ENCODE results near the gene MS4A4A.

The MS4A4A gene

GRCh38 chr11:60334005-60334620, 53.6 kb downstream of the MS4A4A start:
- no peak for TF ChIP-seq Cebpa-rat (IDR thresholded peaks at IDR 0.05)
- Histone ChIP-seq H3K4me2 (peak overlapping the region in 3 of 11 experiments; percentile 56 to 84 (median 74); a peak in 6 of 22 replicates), H3K9ac (peak overlapping the region in 2 of 11 experiments; percentile 62 to 74; a peak in 4 of 22 replicates), H3K9me3 (replicated peaks in 1 of 11) (peaks cover 12 to 23% (median 14%) of the 10 kb centered on the region in 11 experiments; a peak in 21 of 22 replicates), H4K20me1 (no peaks in the 10 kb centered on the region), H3K4me1 (peaks cover 12 to 76% (median 19%) of the 10 kb centered on the region in 10 experiments; a peak in 19 of 20 replicates), H3K4me3 (no peak overlapping the region), H3K36me3 (no peaks in the 10 kb centered on the region), H3K27ac (peak overlapping the region in 3 of 11 experiments; percentile 66 to 91 (median 87); a peak in 6 of 22 replicates), H3K27me3 (no peaks in the 10 kb centered on the region)

GRCh38 chr11:60336767-60337391, 56.4 kb downstream of the MS4A4A start:
- H3K9ac ChIP-seq: no peak overlapping the region

GRCh38 chr11:60338053-60338452, 57.6 kb downstream of the MS4A4A start:
- no peaks in the 10 kb centered on the region for H3K36me3 ChIP-seq
- H3K27ac ChIP-seq: no peak overlapping the region
- TF ChIP-seq Cebpa-rat (IDR thresholded peaks at IDR 0.05): no peak
- peak overlapping the region in 3 of 11 experiments; percentile 74 to 84 (median 75); a peak in 3 of 22 replicates for H3K4me2 ChIP-seq
- H4K20me1 ChIP-seq: no peaks in the 10 kb centered on the region
- no peak overlapping the region for H3K9ac ChIP-seq
- H3K9me3 ChIP-seq (replicated peaks in 1 of 11): peaks cover 0 to 10% (median 0%) of the 10 kb centered on the region in 11 experiments; a peak in 2 of 22 replicates
- no peaks in the 10 kb centered on the region for H3K27me3 ChIP-seq
- H3K4me1 ChIP-seq: peaks cover 12 to 82% (median 17%) of the 10 kb centered on the region in 10 experiments; a peak in 19 of 20 replicates
- no peak overlapping the region for H3K4me3 ChIP-seq

More at GRCh38 chr11:60336767-60337391, 56.4 kb downstream of the MS4A4A start:
- 0 out of 22 replicates have a peak, but pooled peaks cover 0 to 6% (median 0%) of the 10 kb centered on the region in 11 experiments for H3K9me3 ChIP-seq (replicated peaks in 1 of 11)
- no peaks in the 10 kb centered on the region for H3K27me3 ChIP-seq
- no peaks in the 10 kb centered on the region for H3K36me3 ChIP-seq
- H3K27ac ChIP-seq: peak overlapping the region in 1 of 11 experiments; percentile 19; a peak in 3 of 22 replicates
- no peaks in the 10 kb centered on the region for H4K20me1 ChIP-seq
- peak overlapping the region; percentile 34 to 84 (median 57) for H3K4me2 ChIP-seq
- H3K4me3 ChIP-seq: no peak overlapping the region
- no peak for TF ChIP-seq Cebpa-rat (IDR thresholded peaks at IDR 0.05)
- H3K4me1 ChIP-seq: peaks cover 12 to 87% (median 19%) of the 10 kb centered on the region in 10 experiments; a peak in 19 of 20 replicates

GRCh38 chr11:60339356-60339755, 58.9 kb downstream of the MS4A4A start:
- no peak for TF ChIP-seq Cebpa-rat (IDR thresholded peaks at IDR 0.05)
- H3K27ac ChIP-seq: no peak overlapping the region
- H3K27me3 ChIP-seq: no peaks in the 10 kb centered on the region
- peaks cover 12 to 79% (median 15%) of the 10 kb centered on the region in 10 experiments; a peak in 19 of 20 replicates for H3K4me1 ChIP-seq
- no peaks in the 10 kb centered on the region for H4K20me1 ChIP-seq
- H3K9ac ChIP-seq: no peak overlapping the region
- no peaks in the 10 kb centered on the region for H3K36me3 ChIP-seq
- H3K4me3 ChIP-seq: no peak overlapping the region
- peaks cover 0 to 10% (median 0%) of the 10 kb centered on the region in 11 experiments; a peak in 2 of 22 replicates for H3K9me3 ChIP-seq (replicated peaks in 1 of 11)
- peak overlapping the region in 2 of 11 experiments; percentile 34 to 60; a peak in 4 of 22 replicates for H3K4me2 ChIP-seq

GRCh38 chr11:60343094-60343704, 62.7 kb downstream of the MS4A4A start:
- no peaks in the 10 kb centered on the region for H4K20me1 ChIP-seq
- H3K27me3 ChIP-seq: no peaks in the 10 kb centered on the region
- no peak overlapping the region for H3K4me3 ChIP-seq
- no peak overlapping the region for H3K9ac ChIP-seq
- H3K4me1 ChIP-seq: peaks cover 0 to 79% (median 0%) of the 10 kb centered on the region in 10 experiments; a peak in 4 of 20 replicates
- H3K4me2 ChIP-seq: peak overlapping the region in 1 of 11 experiments; percentile 85; a peak in 1 of 22 replicates
- no peaks in the 10 kb centered on the region for H3K36me3 ChIP-seq
- no peak for TF ChIP-seq Cebpa-rat (IDR thresholded peaks at IDR 0.05)
- peaks cover 0 to 6% (median 0%) of the 10 kb centered on the region in 11 experiments; a peak in 2 of 22 replicates for H3K9me3 ChIP-seq (replicated peaks in 1 of 11)
- H3K27ac ChIP-seq: no peak overlapping the region

GRCh38 chr11:60344146-60344545, 63.7 kb downstream of the MS4A4A start:
- no peak overlapping the region for H3K4me3 ChIP-seq
- no peak for TF ChIP-seq Cebpa-rat (IDR thresholded peaks at IDR 0.05)

GRCh38 chr11:60345489-60345888, 65.0 kb downstream of the MS4A4A start:
- no peak for TF ChIP-seq Cebpa-rat (IDR thresholded peaks at IDR 0.05)
- H3K9me3 ChIP-seq (replicated peaks in 1 of 11): peaks cover 0 to 6% (median 0%) of the 10 kb centered on the region in 11 experiments; a peak in 3 of 22 replicates
- H3K4me1 ChIP-seq: peaks cover 0 to 81% (median 0%) of the 10 kb centered on the region in 10 experiments; a peak in 6 of 20 replicates

More at GRCh38 chr11:60344146-60344545, 63.7 kb downstream of the MS4A4A start:
- Histone ChIP-seq H3K4me2 (peak overlapping the region in 2 of 11 experiments; percentile 69 to 85; a peak in 4 of 22 replicates), H3K9me3 (replicated peaks in 1 of 11) (peaks cover 0 to 6% (median 0%) of the 10 kb centered on the region in 11 experiments; a peak in 2 of 22 replicates), H3K4me1 (peaks cover 0 to 83% (median 0%) of the 10 kb centered on the region in 10 experiments; a peak in 6 of 20 replicates), H3K27me3 (no peaks in the 10 kb centered on the region), H3K27ac (no peak overlapping the region), H3K36me3 (no peaks in the 10 kb centered on the region), H4K20me1 (no peaks in the 10 kb centered on the region), H3K9ac (no peak overlapping the region)

GRCh38 chr11:60347084-60347797, 66.8 kb downstream of the MS4A4A start:
- peak in 3 of 11 experiments; percentile 19 to 64 (median 20); a peak in 2 of 22 replicates for TF ChIP-seq Cebpa-rat (IDR thresholded peaks at IDR 0.05)
- H3K9ac ChIP-seq: no peak overlapping the region
- H4K20me1 ChIP-seq: no peaks in the 10 kb centered on the region
- peaks cover 0 to 12% (median 6%) of the 10 kb centered on the region in 11 experiments; a peak in 10 of 22 replicates for H3K9me3 ChIP-seq (replicated peaks in 1 of 11)
- no peak overlapping the region for H3K4me3 ChIP-seq
- no peak overlapping the region for H3K27ac ChIP-seq
- no peaks in the 10 kb centered on the region for H3K36me3 ChIP-seq
- peaks cover 0 to 82% (median 0%) of the 10 kb centered on the region in 10 experiments; a peak in 6 of 20 replicates for H3K4me1 ChIP-seq
- H3K27me3 ChIP-seq: no peaks in the 10 kb centered on the region
- H3K4me2 ChIP-seq: peak overlapping the region in 3 of 11 experiments; percentile 6 to 85 (median 69); a peak in 5 of 22 replicates

More at GRCh38 chr11:60345489-60345888, 65.0 kb downstream of the MS4A4A start:
- H3K27me3 ChIP-seq: no peaks in the 10 kb centered on the region
- H4K20me1 ChIP-seq: no peaks in the 10 kb centered on the region
- H3K4me3 ChIP-seq: no peak overlapping the region
- no peaks in the 10 kb centered on the region for H3K36me3 ChIP-seq
- no peak overlapping the region for H3K27ac ChIP-seq
- no peak overlapping the region for H3K9ac ChIP-seq
- H3K4me2 ChIP-seq: peak overlapping the region in 2 of 11 experiments; percentile 69 to 85; a peak in 4 of 22 replicates
